ENCODE data around the gene CXorf38.
A peak's percentile ranks its signal among the peaks of the same experiment; 100 is the strongest.

Gene CXorf38

DNA sequence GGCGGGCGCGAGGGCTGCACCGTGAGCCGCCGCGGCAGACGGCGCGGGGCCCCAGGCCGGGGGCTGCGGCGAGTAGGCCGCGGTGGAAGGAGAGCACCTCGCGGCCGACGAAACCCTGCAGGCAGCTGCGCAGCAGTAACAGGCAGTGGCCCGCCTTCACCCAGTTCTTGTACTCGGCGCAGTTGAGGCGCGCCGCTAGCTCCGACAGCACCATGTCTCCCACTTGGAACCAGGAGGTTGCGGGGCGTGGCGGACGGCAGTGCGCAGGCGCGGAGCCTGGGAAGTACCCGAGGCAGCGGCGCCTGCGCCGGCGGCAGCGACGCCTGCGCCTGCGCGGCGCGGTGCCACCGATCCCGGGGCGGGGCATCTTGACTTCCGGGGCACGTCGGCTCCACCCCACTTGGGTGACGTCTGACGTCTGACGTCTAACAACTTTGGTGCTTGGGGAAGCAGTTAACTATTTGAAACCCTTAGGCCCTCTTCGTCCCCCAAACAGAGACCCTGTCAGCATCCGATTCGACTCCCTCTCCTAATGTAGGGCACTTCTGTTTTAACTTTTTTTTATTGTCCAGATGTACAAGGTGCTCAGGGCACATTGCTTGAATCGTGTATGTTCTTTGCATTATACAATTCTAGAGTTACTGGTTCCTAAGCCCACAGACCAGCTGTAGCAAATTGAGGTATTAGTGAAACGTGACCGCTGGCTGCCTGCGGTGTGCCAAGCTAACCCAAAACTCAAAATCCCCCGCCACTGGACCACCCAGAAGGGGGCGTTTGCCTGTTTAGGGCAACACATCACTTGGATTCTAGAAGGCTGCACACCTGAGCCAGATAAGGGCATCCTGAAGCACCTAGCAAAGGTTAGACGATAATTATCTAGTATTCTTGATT lies at the start of gene CXorf38:
Gene CXorf38, minus strand, starts transcription at position 255 of the 891 bp plus-strand sequence. Its CDS starts 41 bp downstream, at position 214.
- Histone ChIP-seq H3K27ac (ENCODE audit: low read depth, low read length) (peak within 1 kb of the TSS; percentile 75), H3K4me1 (ENCODE audit: control insufficient read depth, insufficient read depth, low read length) (peaks cover 3% of the 10 kb centered on the region; the same call in 1 of the 2 replicates)

GRCh38 chrX:40694802-40695201 lies 47.4 kb upstream of the CXorf38 start:
- Histone ChIP-seq H3K9ac (ENCODE audit: low read depth, low read length) (no peak overlapping the region), H3K36me3 (ENCODE audit: control insufficient read depth, insufficient read depth, low read length) (peaks cover 91% of the 10 kb centered on the region), H3K27ac (ENCODE audit: low read depth, low read length) (no peak overlapping the region), H3K4me1 (ENCODE audit: control insufficient read depth, insufficient read depth, low read length) (no peaks in the 10 kb centered on the region), H3K4me3 (ENCODE audit: low read depth, low read length) (no peak overlapping the region), H3K9me3 (ENCODE audit: control insufficient read depth, insufficient read depth, low read length) (no peaks in the 10 kb centered on the region), H3K27me3 (ENCODE audit: control insufficient read depth, insufficient read depth, low read length) (no peaks in the 10 kb centered on the region)

More for the DNA sequence above, at the start of gene CXorf38:
- Histone ChIP-seq H3K4me3 (ENCODE audit: low read depth, low read length) (peak within 1 kb of the TSS; percentile 80), H3K9ac (ENCODE audit: low read depth, low read length) (peak within 1 kb of the TSS; percentile 73), H3K27me3 (ENCODE audit: control insufficient read depth, insufficient read depth, low read length) (no peaks in the 10 kb centered on the region), H3K36me3 (ENCODE audit: control insufficient read depth, insufficient read depth, low read length) (peaks cover 33% of the 10 kb centered on the region), H3K9me3 (ENCODE audit: control insufficient read depth, insufficient read depth, low read length) (no peaks in the 10 kb centered on the region)

- no peaks in the 10 kb centered on the region for H3K4me1 ChIP-seq (ENCODE audit: control insufficient read depth, insufficient read depth, low read length)
- no peaks in the 10 kb centered on the region for H3K9me3 ChIP-seq (ENCODE audit: control insufficient read depth, insufficient read depth, low read length)
- peaks cover 91% of the 10 kb centered on the region for H3K36me3 ChIP-seq (ENCODE audit: control insufficient read depth, insufficient read depth, low read length)
- no peak overlapping the region for H3K9ac ChIP-seq (ENCODE audit: low read depth, low read length)
- H3K4me3 ChIP-seq (ENCODE audit: low read depth, low read length) = no peak overlapping the region
- H3K27me3 ChIP-seq (ENCODE audit: control insufficient read depth, insufficient read depth, low read length) = no peaks in the 10 kb centered on the region
- no peak overlapping the region for H3K27ac ChIP-seq (ENCODE audit: low read depth, low read length)
Measured at GRCh38 chrX:40688929-40689328, 41.6 kb upstream of the CXorf38 start.

DNA sequence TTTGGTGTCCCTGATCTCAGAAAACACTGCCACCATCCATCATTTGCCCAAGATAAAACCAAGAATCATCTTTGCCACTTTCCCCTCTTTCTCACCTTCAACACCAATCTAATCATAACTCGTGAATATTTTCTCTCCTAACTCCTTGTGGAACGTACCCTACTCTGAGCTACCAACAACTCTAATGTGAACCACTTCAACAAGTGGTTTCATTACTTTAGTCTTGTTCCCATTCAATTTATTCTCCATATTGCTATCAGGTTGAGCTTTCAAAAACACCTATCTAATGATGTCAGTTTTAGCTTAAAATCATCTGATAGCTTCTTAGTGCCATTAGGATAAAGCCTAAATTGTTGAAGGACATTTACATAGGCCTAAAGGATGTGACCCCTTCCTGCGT lies 39.8 kb upstream of the CXorf38 start:
- no peaks in the 10 kb centered on the region for H3K4me1 ChIP-seq (ENCODE audit: control insufficient read depth, insufficient read depth, low read length)
- no peak overlapping the region for H3K9ac ChIP-seq (ENCODE audit: low read depth, low read length)
- no peaks in the 10 kb centered on the region for H3K27me3 ChIP-seq (ENCODE audit: control insufficient read depth, insufficient read depth, low read length)
- H3K27ac ChIP-seq (ENCODE audit: low read depth, low read length) = no peak overlapping the region
- H3K4me3 ChIP-seq (ENCODE audit: low read depth, low read length) = no peak overlapping the region
- peaks cover 91% of the 10 kb centered on the region for H3K36me3 ChIP-seq (ENCODE audit: control insufficient read depth, insufficient read depth, low read length)
- H3K9me3 ChIP-seq (ENCODE audit: control insufficient read depth, insufficient read depth, low read length) = no peaks in the 10 kb centered on the region

GRCh38 chrX:40685362-40685918 lies 38.1 kb upstream of the CXorf38 start:
- no peaks in the 10 kb centered on the region for H3K9me3 ChIP-seq (ENCODE audit: control insufficient read depth, insufficient read depth, low read length)
- peaks cover 93% of the 10 kb centered on the region for H3K36me3 ChIP-seq (ENCODE audit: control insufficient read depth, insufficient read depth, low read length)
- no peaks in the 10 kb centered on the region for H3K4me1 ChIP-seq (ENCODE audit: control insufficient read depth, insufficient read depth, low read length)
- H3K9ac ChIP-seq (ENCODE audit: low read depth, low read length) = no peak overlapping the region
- no peak overlapping the region for H3K4me3 ChIP-seq (ENCODE audit: low read depth, low read length)
- no peak overlapping the region for H3K27ac ChIP-seq (ENCODE audit: low read depth, low read length)
- no peaks in the 10 kb centered on the region for H3K27me3 ChIP-seq (ENCODE audit: control insufficient read depth, insufficient read depth, low read length)

DNA sequence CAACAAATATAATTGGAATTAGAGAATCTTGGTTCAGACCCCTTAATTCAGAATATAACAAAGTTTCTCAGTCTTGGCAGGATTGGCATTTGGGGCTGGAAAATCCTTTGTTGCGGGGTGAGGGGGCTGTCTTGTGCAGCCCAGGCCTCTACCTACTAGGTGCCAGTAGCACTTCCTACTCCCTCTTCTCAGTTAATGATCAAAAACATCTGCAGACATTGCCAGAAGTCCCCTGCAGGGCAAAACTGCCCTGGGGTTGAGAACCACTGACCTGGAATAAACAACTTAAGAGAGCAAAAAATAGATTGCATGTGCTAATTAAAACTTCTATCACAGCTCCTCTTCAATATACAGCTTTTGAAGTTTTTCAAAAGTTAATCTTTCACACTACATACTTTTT lies 36.7 kb upstream of the CXorf38 start:
- Histone ChIP-seq H3K36me3 (ENCODE audit: control insufficient read depth, insufficient read depth, low read length) (peaks cover 98% of the 10 kb centered on the region), H3K27ac (ENCODE audit: low read depth, low read length) (no peak overlapping the region), H3K9me3 (ENCODE audit: control insufficient read depth, insufficient read depth, low read length) (no peaks in the 10 kb centered on the region)

DNA sequence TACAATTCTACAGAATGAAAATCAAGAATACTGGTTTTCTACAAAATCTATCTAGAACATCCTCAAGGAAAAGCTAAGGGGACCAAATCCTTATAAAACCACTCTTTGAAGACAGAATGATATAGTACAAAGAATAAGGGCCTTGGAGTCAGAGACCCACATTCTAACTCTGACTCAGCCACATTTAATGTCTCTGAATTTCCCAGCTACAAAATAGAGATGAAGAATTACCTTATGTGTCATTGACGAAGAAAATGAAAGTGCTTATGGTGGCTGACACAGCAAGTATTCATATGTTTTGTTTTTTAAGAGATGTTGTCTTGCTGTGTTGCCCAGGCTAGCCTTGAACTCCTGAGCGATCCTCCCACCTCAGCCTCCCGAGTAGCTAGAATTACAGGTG lies 35.9 kb upstream of the CXorf38 start:
- Histone ChIP-seq H3K27me3 (ENCODE audit: control insufficient read depth, insufficient read depth, low read length) (no peaks in the 10 kb centered on the region), H3K9ac (ENCODE audit: low read depth, low read length) (no peak overlapping the region), H3K27ac (ENCODE audit: low read depth, low read length) (no peak overlapping the region), H3K36me3 (ENCODE audit: control insufficient read depth, insufficient read depth, low read length) (peaks cover 98% of the 10 kb centered on the region), H3K4me1 (ENCODE audit: control insufficient read depth, insufficient read depth, low read length) (no peaks in the 10 kb centered on the region), H3K4me3 (ENCODE audit: low read depth, low read length) (no peak overlapping the region), H3K9me3 (ENCODE audit: control insufficient read depth, insufficient read depth, low read length) (no peaks in the 10 kb centered on the region)

More for the DNA sequence above, 36.7 kb upstream of the CXorf38 start:
- Histone ChIP-seq H3K4me1 (ENCODE audit: control insufficient read depth, insufficient read depth, low read length) (no peaks in the 10 kb centered on the region), H3K4me3 (ENCODE audit: low read depth, low read length) (no peak overlapping the region), H3K9ac (ENCODE audit: low read depth, low read length) (no peak overlapping the region), H3K27me3 (ENCODE audit: control insufficient read depth, insufficient read depth, low read length) (no peaks in the 10 kb centered on the region)

DNA sequence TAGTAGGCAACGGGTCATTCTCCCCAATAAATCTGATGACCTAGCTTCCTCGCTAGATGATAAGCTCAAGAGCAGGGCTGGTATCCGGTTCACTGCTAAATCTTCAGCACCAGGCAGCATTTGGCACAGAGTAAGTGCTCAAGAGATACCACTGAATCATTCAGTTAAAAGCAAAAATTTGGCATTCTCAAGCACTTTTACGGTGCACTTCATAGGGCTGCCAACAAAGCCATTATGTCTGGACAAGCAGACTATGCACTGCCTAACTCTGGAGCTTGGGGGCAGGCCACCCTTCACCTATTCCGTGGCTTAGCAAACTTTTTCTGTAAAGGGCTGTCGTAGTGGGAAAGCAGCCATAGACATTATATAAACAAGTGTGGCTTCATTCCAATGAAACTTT lies 23.8 kb upstream of the CXorf38 start:
- H3K9ac ChIP-seq (ENCODE audit: low read depth, low read length) = no peak overlapping the region
- H3K27ac ChIP-seq (ENCODE audit: low read depth, low read length) = no peak overlapping the region
- peaks cover 94% of the 10 kb centered on the region for H3K36me3 ChIP-seq (ENCODE audit: control insufficient read depth, insufficient read depth, low read length)
- no peaks in the 10 kb centered on the region for H3K4me1 ChIP-seq (ENCODE audit: control insufficient read depth, insufficient read depth, low read length)
- H3K9me3 ChIP-seq (ENCODE audit: control insufficient read depth, insufficient read depth, low read length) = no peaks in the 10 kb centered on the region
- no peak overlapping the region for H3K4me3 ChIP-seq (ENCODE audit: low read depth, low read length)
- no peaks in the 10 kb centered on the region for H3K27me3 ChIP-seq (ENCODE audit: control insufficient read depth, insufficient read depth, low read length)

DNA sequence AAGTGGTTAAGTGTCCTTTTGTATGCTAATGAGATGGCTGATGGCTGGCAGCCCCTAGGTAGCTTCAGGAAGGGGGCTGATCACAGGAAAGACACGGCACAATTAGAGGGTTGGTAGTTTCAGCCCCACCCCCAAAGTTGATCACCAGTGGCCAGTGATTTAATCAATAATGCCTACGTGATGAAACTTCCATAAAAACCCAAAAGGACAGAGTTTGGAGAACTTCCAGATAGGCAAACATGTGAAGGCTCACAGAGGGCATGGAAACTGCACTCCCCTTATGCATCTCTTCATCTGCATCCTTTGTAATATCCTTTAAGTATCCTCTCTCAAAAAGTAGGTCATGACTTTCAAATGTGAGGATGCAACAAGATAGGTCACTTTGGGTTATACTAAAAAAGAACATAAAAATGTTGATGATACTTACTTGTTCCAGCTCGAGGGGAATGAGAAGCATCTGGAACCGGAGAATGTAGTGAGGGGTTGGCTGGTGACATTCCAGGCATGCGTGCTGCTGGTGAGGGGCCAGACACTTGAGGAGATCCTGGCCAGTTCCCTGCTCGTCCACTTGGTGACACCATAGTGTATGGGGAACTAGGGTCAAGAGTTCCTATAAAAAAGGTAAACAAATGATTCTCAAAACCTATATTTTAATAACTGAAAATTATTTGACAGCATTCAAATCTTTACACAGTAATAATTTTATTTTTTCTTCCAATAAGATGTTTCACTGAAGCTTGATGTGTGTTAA lies 16.7 kb upstream of the CXorf38 start:
- Histone ChIP-seq H3K27me3 (ENCODE audit: control insufficient read depth, insufficient read depth, low read length) (no peaks in the 10 kb centered on the region), H3K36me3 (ENCODE audit: control insufficient read depth, insufficient read depth, low read length) (peaks cover 92% of the 10 kb centered on the region), H3K27ac (ENCODE audit: low read depth, low read length) (no peak overlapping the region), H3K4me3 (ENCODE audit: low read depth, low read length) (no peak overlapping the region), H3K9ac (ENCODE audit: low read depth, low read length) (no peak overlapping the region), H3K9me3 (ENCODE audit: control insufficient read depth, insufficient read depth, low read length) (no peaks in the 10 kb centered on the region), H3K4me1 (ENCODE audit: control insufficient read depth, insufficient read depth, low read length) (peaks cover 7% of the 10 kb centered on the region; the same call in 1 of the 2 replicates)

DNA sequence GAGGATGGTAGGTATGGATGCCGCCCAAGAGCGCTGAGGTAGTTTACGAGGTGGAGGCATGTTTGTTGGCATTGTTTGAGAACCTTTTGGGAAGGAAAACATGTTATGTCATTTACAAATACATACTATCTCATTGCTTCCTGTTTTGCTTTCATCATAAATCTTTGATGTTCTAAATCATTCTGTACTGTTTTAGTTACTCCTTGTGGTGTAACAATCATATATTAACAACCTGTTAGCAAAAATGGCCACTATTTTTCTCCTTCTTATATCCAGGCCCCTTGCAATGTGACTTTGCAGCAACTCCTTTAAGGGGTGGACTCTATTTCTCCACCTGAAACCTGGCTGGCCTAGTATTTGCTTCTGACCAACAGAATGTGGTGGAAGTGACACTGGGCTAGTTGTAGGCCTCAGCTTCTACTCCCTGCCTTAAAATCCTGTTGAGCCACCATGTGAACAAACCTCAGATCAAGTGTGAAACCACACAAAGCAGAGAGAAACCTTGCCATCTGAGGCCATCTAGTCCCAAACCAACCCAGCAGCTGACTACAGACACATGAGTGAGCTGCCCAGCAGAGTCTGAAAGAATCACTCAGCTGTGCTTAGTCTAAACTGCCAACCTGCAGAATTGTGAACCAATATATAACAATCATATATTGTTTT lies 15.8 kb upstream of the CXorf38 start:
- H3K27ac ChIP-seq (ENCODE audit: low read depth, low read length) = no peak overlapping the region
- peaks cover 92% of the 10 kb centered on the region for H3K36me3 ChIP-seq (ENCODE audit: control insufficient read depth, insufficient read depth, low read length)
- H3K4me1 ChIP-seq (ENCODE audit: control insufficient read depth, insufficient read depth, low read length) = peaks cover 7% of the 10 kb centered on the region; the same call in 1 of the 2 replicates
- H3K27me3 ChIP-seq (ENCODE audit: control insufficient read depth, insufficient read depth, low read length) = no peaks in the 10 kb centered on the region
- no peak overlapping the region for H3K9ac ChIP-seq (ENCODE audit: low read depth, low read length)
- no peaks in the 10 kb centered on the region for H3K9me3 ChIP-seq (ENCODE audit: control insufficient read depth, insufficient read depth, low read length)
- no peak overlapping the region for H3K4me3 ChIP-seq (ENCODE audit: low read depth, low read length)
